Measurements from ENCODE around the gene MYO5A.

MYO5A gene

GRCh38 chr15:52532427-52532826, 3.7 kb upstream of the MYO5A start:
- TF ChIP-seq CTCF (IDR thresholded peaks at IDR 0.05; ENCODE audit: insufficient read depth, missing control alignments) = no peak
- FAIRE-seq (no peak), DNase-seq (ENCODE audit: insufficient read length, low spot score) (no peak)

- DNase-seq (ENCODE audit: insufficient read length, low spot score) = no peak
- no peak for TF ChIP-seq CTCF (IDR thresholded peaks at IDR 0.05; ENCODE audit: insufficient read depth, missing control alignments)
- no peak for FAIRE-seq
Observed at GRCh38 chr15:52529940-52530339, 1.3 kb upstream of the MYO5A start.

GRCh38 chr15:52529341-52529924, 753 bp upstream of the MYO5A start:
- no peak for DNase-seq (ENCODE audit: insufficient read length, low spot score)
- no peak for FAIRE-seq

GRCh38 chr15:52527911-52528563, 643 bp downstream of the MYO5A start:
- DNase-seq (ENCODE audit: insufficient read length, low spot score) = no peak

More at GRCh38 chr15:52529341-52529924, 753 bp upstream of the MYO5A start:
- TF ChIP-seq CTCF (IDR thresholded peaks at IDR 0.05; ENCODE audit: insufficient read depth, missing control alignments) = no peak

GRCh38 chr15:52527196-52527910, 1.3 kb downstream of the MYO5A start:
- TF ChIP-seq CTCF (IDR thresholded peaks at IDR 0.05; ENCODE audit: insufficient read depth, missing control alignments) = no peak
- no peak for FAIRE-seq
- DNase-seq (ENCODE audit: insufficient read length, low spot score) = no peak

More at GRCh38 chr15:52527911-52528563, 643 bp downstream of the MYO5A start:
- no peak for TF ChIP-seq CTCF (IDR thresholded peaks at IDR 0.05; ENCODE audit: insufficient read depth, missing control alignments)
- FAIRE-seq = no peak

GRCh38 chr15:52524223-52525136, 4.2 kb downstream of the MYO5A start:
- TF ChIP-seq CTCF (IDR thresholded peaks at IDR 0.05; ENCODE audit: insufficient read depth, missing control alignments) = no peak
- no peak for FAIRE-seq
- no peak for DNase-seq (ENCODE audit: insufficient read length, low spot score)
